GM21717 (cell line): Measurements from ENCODE around the gene MICA.
A peak's percentile ranks its signal among the peaks of the same experiment; 100 is the strongest.
"Not testable (repeated sequence)": the region's sequence is repeated elsewhere in the genome, so short reads cannot be mapped to it uniquely, and the experiment has no call there.

Experiments
- ATAC-seq: cut with Tn5 transposase; IDR thresholded peaks from one replicate; pipeline ENCODE4 v1.9.1; 2021; ENCODE audit warnings: mild to moderate bottlenecking, moderate library complexity; ENCODE audit not compliant: unreplicated experiment

MICA gene

DNA sequence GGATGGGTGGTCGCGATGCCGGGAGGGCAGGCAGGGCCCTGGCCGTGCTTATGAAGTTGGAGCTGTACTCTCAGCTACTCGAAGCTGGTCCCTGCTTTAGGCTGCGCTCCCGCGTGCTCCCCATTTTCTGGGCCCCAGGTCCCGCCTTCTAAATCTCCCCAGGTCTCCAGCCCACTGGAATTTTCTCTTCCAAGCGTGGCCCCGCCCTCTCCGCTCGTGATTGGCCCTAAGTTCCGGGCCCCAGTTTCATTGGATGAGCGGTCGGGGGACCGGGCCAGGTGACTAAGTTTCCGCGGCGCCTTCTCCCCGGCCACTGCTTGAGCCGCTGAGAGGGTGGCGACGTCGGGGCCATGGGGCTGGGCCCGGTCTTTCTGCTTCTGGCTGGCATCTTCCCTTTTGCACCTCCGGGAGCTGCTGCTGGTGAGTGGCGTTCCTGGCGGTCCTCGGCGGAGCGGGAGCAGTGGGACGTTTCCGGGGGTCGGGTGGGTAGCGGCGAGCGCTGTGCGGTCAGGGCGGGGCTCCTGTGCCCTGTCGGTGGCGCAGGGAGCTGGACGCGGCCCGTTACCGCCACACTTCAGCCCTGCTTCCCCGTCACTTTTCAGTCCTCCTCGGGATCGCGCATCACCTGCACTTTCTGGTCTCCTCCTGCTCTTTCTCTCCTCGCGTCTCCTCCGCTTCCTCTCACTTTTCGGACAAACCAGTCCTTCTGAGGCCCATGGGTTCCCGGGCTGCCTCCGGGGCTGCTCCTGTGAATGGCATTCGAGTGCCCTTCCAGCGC, at the start of gene MICA:
TSS of gene MICA (plus strand) at position 313 of the 778 bp plus-strand sequence. CDS start at position 351, 38 bp downstream.
- ATAC-seq, result peak; percentile 51

DNA sequence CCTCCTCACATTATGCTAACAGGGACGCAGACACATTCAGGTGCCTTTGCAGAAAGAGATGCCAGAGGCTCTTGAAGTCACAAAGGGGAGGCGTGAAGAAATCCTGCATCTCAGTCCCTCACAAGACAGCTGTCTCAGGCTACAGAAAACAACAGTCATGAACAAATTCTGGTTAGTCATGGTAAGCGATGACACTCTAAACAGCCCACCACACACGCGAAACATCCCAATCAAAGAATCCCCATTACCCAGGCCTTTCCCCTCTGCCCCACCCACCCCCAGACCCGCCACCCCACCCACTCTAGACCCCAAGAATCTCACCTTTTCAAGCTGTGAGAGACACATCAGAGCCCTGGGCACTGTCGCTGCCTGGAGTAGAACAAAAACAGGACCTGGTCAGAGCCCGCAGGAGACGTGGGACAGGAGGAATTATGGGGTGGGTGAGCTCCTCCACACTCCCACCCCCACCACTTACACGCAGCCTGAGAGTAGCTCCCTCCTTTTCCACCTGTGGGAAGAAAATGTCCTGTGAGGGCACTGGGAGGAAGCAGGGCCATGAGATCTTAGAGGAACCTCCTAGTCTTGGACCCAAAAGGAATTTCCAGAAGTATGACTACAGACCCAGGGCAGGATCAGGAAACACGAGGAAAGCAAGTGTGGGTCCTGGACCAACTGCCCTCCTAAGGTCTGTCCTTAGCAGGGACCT, 49.1 kb upstream of the MICA start:
- no peak for ATAC-seq

DNA sequence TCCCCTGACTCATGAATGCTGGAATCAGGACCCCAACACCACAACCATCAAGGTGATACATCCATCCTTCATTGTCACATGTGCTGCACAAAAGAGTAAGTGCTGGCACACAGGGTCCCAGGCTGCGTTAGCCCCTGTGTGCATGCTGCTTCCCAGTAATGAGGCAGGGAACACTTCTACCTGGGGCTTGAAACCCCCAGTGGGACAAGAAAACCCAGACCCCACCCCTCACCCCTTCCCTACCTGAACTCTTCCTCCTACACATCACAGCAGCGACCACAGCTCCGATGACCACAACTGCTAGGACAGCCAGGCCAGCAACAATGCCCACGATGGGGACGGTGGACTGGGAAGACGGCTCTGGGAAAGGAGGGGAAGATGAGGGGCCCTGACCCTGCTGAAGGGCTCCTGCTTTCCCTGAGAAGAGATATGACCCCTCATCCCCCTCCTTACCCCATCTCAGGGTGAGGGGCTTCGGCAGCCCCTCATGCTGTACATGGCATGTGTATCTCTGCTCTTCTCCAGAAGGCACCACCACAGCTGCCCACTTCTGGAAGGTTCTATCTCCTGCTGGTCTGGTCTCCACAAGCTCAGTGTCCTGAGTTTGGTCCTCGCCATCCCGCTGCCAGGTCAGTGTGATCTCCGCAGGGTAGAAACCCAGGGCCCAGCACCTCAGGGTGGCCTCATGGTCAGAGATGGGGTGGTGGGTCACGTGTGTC, 48.4 kb upstream of the MICA start:
- no peak for ATAC-seq

DNA sequence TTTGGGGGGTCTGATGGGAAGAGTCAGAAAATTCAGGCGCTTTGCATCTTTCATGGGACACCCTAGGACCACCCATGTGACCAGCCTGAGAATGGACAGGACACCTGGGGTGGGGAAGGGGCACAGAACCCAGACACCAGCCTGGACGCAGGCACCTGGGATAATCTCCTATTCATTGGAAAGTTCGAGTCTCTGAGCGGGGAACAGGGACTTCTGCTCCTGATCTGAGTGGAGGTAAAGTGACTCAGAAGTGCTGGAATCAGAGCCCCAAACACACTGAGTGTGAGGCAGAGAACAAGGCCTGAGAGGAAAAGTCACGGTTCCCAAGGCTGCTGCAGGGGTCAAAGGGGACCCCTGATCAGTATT, 47.8 kb upstream of the MICA start:
- ATAC-seq, result no peak

DNA sequence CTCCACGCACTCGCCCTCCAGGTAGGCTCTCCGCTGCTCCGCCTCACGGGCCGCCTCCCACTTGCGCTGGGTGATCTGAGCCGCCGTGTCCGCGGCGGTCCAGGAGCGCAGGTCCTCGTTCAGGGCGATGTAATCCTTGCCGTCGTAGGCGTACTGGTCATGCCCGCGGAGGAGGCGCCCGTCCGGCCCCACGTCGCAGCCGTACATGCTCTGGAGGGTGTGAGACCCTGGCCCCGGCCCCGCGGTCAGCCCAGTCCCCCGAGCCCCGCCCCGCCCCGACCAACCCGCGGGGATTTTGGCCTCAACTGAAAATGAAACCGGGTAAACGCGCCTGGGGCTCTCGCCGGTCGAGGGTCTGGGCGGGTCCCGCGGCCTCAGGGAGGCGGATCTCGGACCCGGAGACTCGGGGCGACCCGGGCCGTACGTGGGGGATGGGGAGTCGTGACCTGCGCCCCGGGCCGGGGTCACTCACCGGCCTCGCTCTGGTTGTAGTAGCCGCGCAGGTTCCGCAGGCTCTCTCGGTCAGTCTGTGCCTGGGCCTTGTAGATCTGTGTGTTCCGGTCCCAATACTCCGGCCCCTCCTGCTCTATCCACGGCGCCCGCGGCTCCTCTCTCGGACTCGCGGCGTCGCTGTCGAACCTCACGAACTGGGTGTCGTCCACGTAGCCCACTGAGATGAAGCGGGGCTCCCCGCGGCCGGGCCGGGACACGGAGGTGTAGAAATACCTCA, 47.0 kb upstream of the MICA start:
- peak; percentile 31 for ATAC-seq

DNA sequence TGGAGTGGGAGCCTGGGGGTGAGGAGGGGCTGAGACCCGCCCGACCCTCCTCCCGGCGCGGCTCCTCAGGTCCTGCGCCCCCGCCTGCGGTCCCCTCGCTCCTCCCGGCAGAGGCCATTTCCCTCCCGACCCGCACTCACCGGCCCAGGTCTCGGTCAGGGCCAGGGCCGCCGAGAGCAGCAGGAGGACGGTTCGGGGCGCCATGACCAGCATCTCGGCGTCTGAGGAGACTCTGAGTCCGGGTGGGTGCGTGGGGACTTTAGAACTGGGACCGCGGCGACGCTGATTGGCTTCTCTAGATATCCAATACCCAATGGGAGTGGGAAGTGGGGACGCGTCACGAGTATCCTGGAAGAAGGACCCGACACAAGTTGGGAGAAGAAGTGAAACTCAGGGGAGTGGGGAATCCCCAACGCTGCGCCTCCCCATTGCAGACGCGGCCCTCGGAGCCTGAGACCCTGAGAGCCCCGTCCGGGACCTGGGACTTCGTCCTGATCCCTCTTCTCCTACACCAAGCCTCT, 46.4 kb upstream of the MICA start, which contains the start of gene HLA-B:
TSS of gene HLA-B (minus strand) at position 234 of the 521 bp plus-strand sequence. CDS start at position 213, 21 bp downstream.
- peak; percentile 61 for ATAC-seq

DNA sequence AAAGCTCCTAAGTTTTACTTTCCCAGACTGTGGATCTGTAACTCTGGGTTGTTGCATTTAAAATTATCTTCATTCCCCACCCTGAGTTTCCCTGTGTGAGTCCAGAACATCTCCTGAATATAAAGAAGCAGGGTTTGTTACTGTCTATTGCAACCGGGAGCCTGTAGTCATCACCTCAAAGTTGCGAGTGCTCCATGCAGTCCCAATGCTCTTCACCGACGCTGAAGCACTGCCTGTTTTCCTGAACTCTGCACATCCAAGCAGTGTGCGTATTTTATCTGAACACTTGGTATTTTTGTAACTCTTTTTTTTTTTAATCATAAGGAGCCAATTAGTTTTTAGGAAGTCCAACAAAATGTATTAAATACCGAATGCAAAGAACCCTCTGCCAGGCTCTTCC, 45.5 kb upstream of the MICA start:
- no peak for ATAC-seq

DNA sequence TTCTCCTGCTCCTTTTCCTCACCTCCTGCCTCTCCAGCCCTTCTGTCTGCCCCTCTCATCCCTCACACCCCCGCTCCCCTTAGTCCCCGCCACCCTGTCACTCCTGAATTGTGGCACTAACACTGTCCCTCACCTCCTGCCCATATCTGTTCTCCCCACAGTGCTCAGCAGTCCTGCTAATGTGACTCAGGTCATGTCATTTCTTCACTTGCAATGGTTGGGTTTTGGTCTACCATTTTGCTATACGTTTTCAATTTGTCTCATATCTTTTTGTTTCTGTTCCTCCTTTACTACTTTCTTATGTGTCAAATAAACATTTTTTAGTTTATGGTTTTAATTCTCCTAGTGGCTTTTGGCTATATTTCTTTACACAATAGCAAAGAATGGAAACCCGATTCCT, 45.1 kb upstream of the MICA start:
- no peak for ATAC-seq

DNA sequence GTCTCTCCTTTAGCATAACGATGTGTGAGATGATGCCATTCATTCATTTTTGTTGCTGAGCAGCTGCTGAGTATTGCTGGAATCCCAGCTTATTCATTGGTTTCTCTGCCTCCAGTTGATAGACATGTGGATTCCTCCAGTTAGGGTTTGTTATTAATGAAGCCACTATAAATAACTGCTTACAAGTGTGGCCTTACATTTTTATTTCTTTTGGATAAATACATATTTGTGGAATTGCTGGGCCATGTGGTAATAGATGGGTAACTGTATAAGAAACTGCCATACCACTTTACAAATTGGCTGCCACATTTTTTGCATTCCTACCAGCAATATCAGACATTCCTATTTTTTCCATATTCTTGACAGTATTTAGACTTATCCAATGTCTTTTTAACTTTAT, 43.8 kb upstream of the MICA start:
- ATAC-seq, result no peak

DNA sequence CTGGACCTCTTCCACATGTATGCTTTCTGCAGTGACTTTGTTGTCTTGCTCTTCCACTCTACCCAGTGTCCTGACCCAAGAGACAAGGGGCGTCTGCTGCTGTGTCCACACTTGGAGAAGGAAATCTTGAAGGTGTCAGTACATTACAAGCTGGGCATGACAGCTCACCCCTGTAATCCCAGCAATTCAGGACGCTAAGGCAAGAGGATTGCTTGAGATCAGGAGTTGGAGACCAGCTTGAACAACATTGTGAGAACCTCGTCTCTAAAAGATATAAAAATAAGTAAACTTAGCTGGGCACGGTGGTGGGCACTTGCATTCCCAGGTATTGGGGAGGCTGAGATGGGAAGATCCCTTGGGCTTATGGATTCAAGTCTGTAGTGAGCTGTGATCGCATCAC, 40.6 kb upstream of the MICA start:
- no peak for ATAC-seq

DNA sequence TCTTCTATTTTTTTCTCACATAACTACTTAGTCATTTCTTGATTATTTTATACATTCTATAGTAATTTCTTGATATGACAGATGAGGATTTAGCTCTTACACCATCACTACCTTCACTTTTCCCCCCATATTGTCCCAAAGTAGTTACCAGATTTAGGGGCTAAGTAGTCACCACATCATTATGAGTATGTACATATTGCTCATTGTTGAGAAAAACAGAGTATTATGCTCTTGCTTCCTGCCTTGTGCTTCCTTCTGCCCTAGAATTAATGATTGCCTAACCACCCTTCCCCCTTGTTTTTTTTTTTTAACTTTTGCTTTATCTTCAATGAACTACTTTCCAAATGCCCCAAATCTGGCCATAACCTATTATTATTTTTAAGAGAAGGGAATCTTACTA, 39.6 kb upstream of the MICA start:
- ATAC-seq, result no peak

DNA sequence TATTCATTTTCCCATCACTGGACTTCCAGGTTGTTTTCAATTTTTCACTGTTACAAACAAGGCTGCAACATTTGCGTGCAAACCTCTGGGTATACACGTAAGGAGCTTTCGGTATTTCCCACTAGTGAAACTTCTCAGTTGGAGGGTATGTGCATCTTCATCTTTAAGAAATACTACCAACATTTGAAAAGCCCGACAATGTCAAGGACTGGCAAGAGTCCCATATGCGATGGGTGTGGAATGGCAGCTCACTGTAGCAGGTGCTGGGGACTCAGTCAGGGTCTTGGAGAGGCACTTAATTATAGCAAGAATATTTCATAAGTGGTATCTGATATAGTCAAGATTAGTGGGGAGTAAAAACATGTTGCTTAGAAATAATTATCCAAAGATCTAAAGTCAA, 37.5 kb upstream of the MICA start:
- no peak for ATAC-seq

DNA sequence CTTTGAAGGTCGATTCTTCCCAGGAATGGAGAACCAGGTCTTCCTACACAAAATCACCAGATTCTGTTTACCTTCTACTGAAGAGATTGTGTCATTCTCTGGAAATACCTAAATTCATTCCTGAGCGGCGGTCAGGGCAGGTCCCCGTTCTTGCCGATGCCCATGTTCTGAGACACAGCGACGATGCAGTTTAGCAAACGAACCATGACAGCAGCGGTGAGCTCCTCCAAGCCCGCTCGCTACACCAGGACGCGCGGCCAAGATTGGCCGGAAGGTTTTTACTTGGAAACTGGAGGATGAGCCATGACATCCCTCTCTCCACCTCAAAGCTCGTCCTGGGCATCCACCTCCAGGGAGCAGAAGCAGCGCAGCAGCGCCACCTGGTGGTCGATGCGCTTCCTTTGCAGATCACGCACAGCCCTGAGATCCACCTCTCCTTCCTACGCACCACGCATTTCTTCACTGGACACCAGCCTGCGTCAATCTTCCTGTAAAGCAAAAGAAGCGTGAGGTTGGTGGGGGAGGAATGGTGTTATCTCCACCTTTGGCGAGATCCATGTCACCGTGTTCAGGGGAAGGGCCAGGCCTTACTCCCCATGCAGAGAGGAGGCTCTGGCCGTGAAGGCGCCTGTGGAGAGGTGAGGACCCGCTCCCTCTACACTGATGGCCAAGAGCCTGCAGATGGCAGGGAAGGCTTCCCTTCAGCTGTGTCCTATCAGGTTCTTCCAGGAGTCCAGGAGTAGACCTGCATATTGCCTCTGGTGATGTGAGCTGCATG, 36.5 kb upstream of the MICA start:
- ATAC-seq, result peak; percentile 64

DNA sequence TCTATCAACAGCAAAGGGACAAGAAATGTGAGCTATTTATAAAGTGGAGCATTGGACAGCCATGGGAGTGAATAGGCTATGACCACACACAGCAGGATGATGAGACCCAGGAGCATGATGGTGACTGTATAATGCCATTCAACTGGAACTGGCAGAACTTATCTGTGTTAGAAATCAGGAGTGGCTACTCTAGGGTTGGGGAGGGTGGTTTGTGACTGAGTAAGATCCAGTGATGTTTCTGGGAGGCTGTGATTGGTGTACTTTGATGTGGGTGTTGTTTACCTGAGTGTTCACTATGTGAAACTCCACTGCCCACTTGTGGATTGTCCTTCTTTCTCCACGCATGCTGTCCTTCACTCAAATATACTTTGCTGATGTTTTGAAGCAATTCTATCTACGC, 34.9 kb upstream of the MICA start:
- no peak for ATAC-seq

DNA sequence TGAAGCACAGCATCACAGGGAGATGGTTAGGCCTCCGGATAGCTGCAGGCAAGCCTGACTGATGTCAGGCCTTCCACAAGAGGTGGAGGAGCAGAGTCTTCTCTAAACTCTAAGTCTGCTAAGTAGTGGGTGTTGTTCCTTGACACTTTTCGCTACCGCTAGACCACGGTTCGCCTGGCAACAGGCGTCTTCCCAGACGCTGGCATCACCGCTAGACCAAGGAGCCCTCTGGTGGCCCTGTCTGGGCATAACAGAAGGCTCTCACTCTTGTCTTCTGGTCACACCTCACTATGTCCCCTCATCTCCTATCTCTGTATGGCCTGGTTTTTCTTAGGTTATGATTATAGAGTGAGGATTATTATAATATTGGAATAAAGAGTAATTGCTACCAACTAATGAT, 29.3 kb upstream of the MICA start:
- not testable (repeated sequence) for ATAC-seq

DNA sequence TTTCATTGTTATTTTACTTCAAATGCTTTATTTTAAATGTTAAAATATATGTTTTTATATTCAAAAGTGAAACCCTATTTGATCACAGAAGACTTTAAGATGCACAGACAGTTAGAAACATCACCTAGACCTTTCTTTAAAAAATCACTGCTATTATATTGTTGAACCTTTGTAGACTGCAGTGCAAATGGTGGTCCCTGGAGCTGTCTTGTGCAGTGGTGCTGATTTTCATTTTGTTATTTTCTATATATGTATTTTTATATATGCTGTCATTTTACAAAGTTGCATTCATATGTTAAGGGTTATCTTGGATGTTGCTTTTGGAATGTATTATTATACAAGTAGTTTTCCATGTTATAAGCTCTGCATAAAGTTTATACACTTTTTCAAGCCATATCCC, 27.7 kb upstream of the MICA start:
- ATAC-seq, result no peak

DNA sequence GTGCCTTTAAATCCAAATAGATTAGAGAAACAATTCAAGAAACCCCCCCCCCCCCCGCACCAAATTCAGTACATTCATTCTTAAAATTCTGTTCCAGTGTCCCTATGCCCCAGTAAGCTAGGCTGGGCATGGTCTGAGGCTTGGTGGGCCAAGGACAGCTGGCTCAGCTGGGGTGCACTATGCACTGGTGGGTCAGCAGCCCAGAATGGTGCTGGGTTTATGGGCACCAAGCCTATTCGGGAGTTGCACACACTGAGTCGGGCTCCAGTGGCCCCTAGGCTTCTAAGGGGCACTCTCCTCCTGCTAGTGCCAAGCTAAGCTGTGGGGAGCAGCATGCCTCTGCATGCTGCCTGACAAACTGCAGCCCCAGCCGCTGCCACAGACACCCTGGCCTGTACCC, 26.4 kb upstream of the MICA start:
- no peak for ATAC-seq

DNA sequence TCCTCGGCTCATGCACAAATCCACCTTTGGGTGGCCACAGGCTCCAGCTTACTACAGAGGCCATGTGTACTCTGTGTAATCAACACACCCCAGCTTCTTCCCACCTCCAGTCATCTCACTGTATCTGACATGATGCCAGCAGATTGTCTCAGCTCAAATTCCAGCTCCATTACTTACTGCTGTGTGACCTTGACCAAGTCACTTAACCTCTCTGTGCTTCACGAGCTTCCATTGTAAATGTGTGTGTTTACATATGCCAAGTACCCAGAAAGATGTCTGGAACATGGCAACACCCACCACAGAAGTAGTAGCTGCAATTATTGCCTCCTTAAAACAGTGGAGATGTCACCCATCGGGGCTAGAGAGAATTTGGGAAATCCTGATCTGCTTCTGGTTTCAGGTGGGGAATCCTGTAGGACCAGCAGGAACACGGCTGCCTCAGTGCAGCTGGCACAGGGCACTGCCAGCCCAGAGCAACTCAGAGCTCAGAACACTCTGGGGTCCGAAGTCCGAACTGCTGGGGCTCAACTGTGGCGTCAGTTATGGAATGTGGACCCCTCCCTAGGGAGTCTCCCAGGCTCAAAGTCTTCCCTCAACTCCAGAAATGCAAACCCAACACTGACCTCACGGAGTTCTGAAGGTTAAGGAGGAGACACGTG, 25.2 kb upstream of the MICA start:
- no peak for ATAC-seq

DNA sequence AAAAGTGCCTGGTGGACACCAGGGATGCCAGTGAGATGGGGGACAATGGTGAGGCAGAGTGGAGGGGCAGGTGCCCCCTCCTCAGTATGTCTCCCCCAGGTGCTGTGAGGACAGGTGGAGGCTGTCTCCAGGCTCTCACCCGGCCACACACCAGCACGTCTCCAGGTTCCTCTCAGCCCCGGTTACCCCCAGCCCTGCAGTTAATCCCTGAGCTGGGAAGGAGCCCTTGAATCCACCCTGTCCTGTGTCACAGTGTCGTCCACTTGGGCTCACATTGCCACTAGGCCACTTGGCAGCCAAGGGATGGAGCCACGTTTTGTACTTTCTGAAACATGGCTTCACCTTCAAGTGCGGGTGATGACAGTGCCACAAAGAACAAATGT, 24.7 kb upstream of the MICA start:
- ATAC-seq, result no peak

DNA sequence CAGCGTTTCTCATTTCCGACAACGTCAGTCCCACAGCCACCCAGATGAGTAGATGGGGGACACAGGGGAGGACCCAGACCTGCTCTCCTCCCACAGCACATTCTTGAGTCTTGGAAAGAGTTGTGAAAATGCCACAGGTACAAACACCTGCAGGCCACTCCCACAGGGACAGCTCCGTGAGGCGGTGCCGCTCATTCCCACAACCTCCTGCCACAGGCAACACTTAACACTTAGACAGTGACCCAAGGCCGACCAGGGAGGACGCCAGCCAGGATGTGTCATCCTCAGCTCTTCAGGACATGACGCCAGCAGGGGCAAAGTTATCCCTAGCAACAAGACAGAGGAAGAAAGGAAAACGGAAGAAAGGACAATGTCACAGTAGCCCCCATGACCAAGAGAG, 23.5 kb upstream of the MICA start:
- no peak for ATAC-seq
